HCT116 (cell line): Measurements from ENCODE around the gene KRT78. TPM values are rescaled to one million over a fixed set of nuclear protein-coding genes. Genes with fewer than 3 reads are reported as not detected.

Experiments
- ATAC-seq: fragments of 200-7000 bp; cut with Tn5 transposase; 2 replicates; pipeline ENCODE4 v1.9.1; 2020; ENCODE audit warnings: mild to moderate bottlenecking, moderate library complexity
- BruUV-seq: library from RNA; stranded (reverse); fragments of 400-500 nt; replicated peaks from 2 replicates; lab custom pipeline; 2021; lab: Mats Ljungman, UMichigan
- CTCF ChIA-PET: fragments of 300-600 bp; sonication (Branson Sonifier 250); formaldehyde crosslinking; loops from one replicate; lab custom pipeline; 2021; ENCODE audit warnings: antibody characterized with exemption; lab: Charles Lee
- POLR2A ChIA-PET: fragments of 300-600, 350-600 bp; sonication (Branson Sonifier 250); formaldehyde crosslinking; loops from one replicate; lab custom pipeline; 2021; ENCODE audit warnings: antibody characterized with exemption; lab: Charles Lee
- RAD21 ChIA-PET, 2 experiments: fragments of 300-600 bp; sonication (Branson Sonifier 250); formaldehyde crosslinking; loops; one replicate each; lab custom pipeline; 2023; ENCODE audit warnings: low total read pairs in 2 of 2; ENCODE audit not compliant: uncharacterized antibody in 2 of 2, unreplicated experiment in 2 of 2, low non-redundant PET in 1 of 2; lab: Charles Lee
- DNase-seq: peaks from one replicate; pipeline ENCODE4 v3.0.0-alpha.2; 2010; ENCODE audit warnings: low read depth, low spot score
- H2AFZ ChIP-seq: fragments of 200-600 bp; shearing (Covaris generic), sonication (generic); 2 replicates; pipeline ENCODE4 v1.6.1; 2017; ENCODE audit warnings: low read depth, mixed run types, mixed read lengths, antibody characterized with exemption, low read length; ENCODE audit not compliant: poor library complexity, severe bottlenecking
- H3K27ac ChIP-seq: 2 replicates; pipeline ENCODE4 v1.5.1; 2012; ENCODE audit warnings: low read depth, low read length
- H3K27me3 ChIP-seq: fragments of 200-600 bp; sonication (generic); 2 replicates; pipeline ENCODE4 v1.6.1; 2016; ENCODE audit warnings: mixed run types, low read length, mixed read lengths; ENCODE audit not compliant: insufficient read depth
- H3K36me3 ChIP-seq, 2 experiments: fragments of 200-500 bp in 1 of 2; fragments of 200-600 bp in 1 of 2; sonication (Bioruptor generic) in 1 of 2; sonication (generic) in 1 of 2; 2 replicates each; pipeline versions ENCODE4 v1.5.1 to v1.6.1; 2014 to 2016; ENCODE audit warnings: low read length in 2 of 2, inconsistent platforms in 1 of 2, mixed read lengths in 1 of 2, mixed run types in 1 of 2; ENCODE audit not compliant: insufficient read depth in 2 of 2, control insufficient read depth in 1 of 2
- H3K4me1 ChIP-seq, 2 experiments: fragments of 200-600 bp in 1 of 2; sonication (generic) in 1 of 2; 2 replicates each; pipeline versions ENCODE4 v1.5.1 to v1.6.1; 2012 to 2017; ENCODE audit warnings: low read length in 2 of 2, inconsistent platforms in 1 of 2, mild to moderate bottlenecking in 1 of 2, mixed read lengths in 1 of 2, mixed run types in 1 of 2, moderate library complexity in 1 of 2; ENCODE audit not compliant: insufficient read depth in 2 of 2, control insufficient read depth in 1 of 2
- H3K4me2 ChIP-seq: fragments of 200-600 bp; sonication (generic); 2 replicates; pipeline ENCODE4 v1.6.1; 2017; ENCODE audit warnings: mixed run types, low read length, mixed read lengths
- H3K4me3 ChIP-seq, 2 experiments: fragments of 200-600 bp in 1 of 2; sonication (generic) in 1 of 2; replicated peaks in 1 of 2; 2 replicates each; pipeline ENCODE4 v1.5.1; 2011 to 2016; ENCODE audit warnings: low read length in 2 of 2, control low read depth in 1 of 2, low read depth in 1 of 2, mild to moderate bottlenecking in 1 of 2, mixed read lengths in 1 of 2, mixed run types in 1 of 2
- H3K79me2 ChIP-seq: fragments of 200-600 bp; sonication (generic); 2 replicates; pipeline ENCODE4 v1.6.1; 2017; ENCODE audit warnings: mild to moderate bottlenecking, mixed run types, low read length, moderate library complexity, mixed read lengths; ENCODE audit not compliant: insufficient read depth
- H3K9ac ChIP-seq: fragments of 200-600 bp; sonication (generic); 2 replicates; pipeline ENCODE4 v1.6.1; 2016; ENCODE audit warnings: low read length, mixed read lengths
- H3K9me2 ChIP-seq: fragments of 200-600 bp; sonication (generic), shearing (Covaris generic); 2 replicates; pipeline ENCODE4 v1.6.1; 2017; ENCODE audit warnings: mixed run types, mild to moderate bottlenecking, moderate library complexity; ENCODE audit not compliant: insufficient read depth
- H3K9me3 ChIP-seq, 2 experiments: fragments of 200-500 bp in 1 of 2; fragments of 200-600 bp in 1 of 2; sonication (Bioruptor generic) in 1 of 2; sonication (generic) in 1 of 2; 2 replicates each; pipeline ENCODE4 v1.6.1; 2014 to 2017; ENCODE audit warnings: low read length in 2 of 2, mixed read lengths in 2 of 2, inconsistent platforms in 1 of 2, low read depth in 1 of 2, mild to moderate bottlenecking in 1 of 2, mixed run types in 1 of 2, moderate library complexity in 1 of 2; ENCODE audit not compliant: control insufficient read depth in 1 of 2, insufficient read depth in 1 of 2
- H4K20me1 ChIP-seq: fragments of 200-600 bp; sonication (generic), shearing (Covaris generic); 2 replicates; pipeline ENCODE4 v1.6.1; 2017; ENCODE audit warnings: mixed run types, mild to moderate bottlenecking, moderate library complexity; ENCODE audit not compliant: insufficient read depth
- ATF3 ChIP-seq: IDR thresholded peaks from 2 replicates; pipeline ENCODE4 v1.6.1; 2012
- CBX3 ChIP-seq: IDR thresholded peaks from 2 replicates; pipeline ENCODE4 v1.6.1; 2012; ENCODE audit warnings: low read depth
- CEBPB ChIP-seq: IDR thresholded peaks from 2 replicates; pipeline ENCODE4 v1.6.1; 2012; ENCODE audit warnings: low read depth
- CTCF ChIP-seq, 3 experiments: fragments of 200-600 bp in 1 of 3; sonication (generic) in 1 of 3; IDR thresholded peaks in 2 of 3; conservative IDR thresholded peaks in 1 of 3; 2 replicates each; pipeline ENCODE4 v1.5.1; 2012 to 2017; ENCODE audit warnings: low read depth in 2 of 3, low read length in 2 of 3, antibody characterized with exemption in 1 of 3, borderline replicate concordance in 1 of 3, control low read depth in 1 of 3, mild to moderate bottlenecking in 1 of 3, mixed read lengths in 1 of 3, mixed run types in 1 of 3, moderate library complexity in 1 of 3; ENCODE audit not compliant: insufficient read depth in 1 of 3
- EGR1 ChIP-seq: IDR thresholded peaks from 2 replicates; pipeline ENCODE4 v1.6.1; 2012; ENCODE audit warnings: low read depth
- ELF1 ChIP-seq: IDR thresholded peaks from 2 replicates; pipeline ENCODE4 v1.6.1; 2012; ENCODE audit warnings: low read depth, borderline replicate concordance
- EZH2 ChIP-seq: fragments of 200-600 bp; sonication (generic); IDR thresholded peaks from 2 replicates; pipeline ENCODE4 v1.6.1; 2017; ENCODE audit warnings: antibody characterized with exemption, mixed run types
- FOSL1 ChIP-seq: IDR thresholded peaks from 2 replicates; pipeline ENCODE4 v1.6.1; 2012; ENCODE audit warnings: low read depth
- JUND ChIP-seq: IDR thresholded peaks from 2 replicates; pipeline ENCODE4 v1.6.1; 2012
- POLR2AphosphoS5 ChIP-seq: IDR thresholded peaks from 2 replicates; pipeline ENCODE4 v1.6.1; 2011; ENCODE audit warnings: mild to moderate bottlenecking, low read depth, low read length, moderate library complexity
- RAD21 ChIP-seq: IDR thresholded peaks from 2 replicates; pipeline ENCODE4 v1.6.1; 2012; ENCODE audit warnings: low read depth, mild to moderate bottlenecking
- SIN3A ChIP-seq: IDR thresholded peaks from 2 replicates; pipeline ENCODE4 v1.6.1; 2012; ENCODE audit warnings: low read depth
- SP1 ChIP-seq: IDR thresholded peaks from 2 replicates; pipeline ENCODE4 v1.6.1; 2012; ENCODE audit warnings: low read depth
- YY1 ChIP-seq: IDR thresholded peaks from 2 replicates; pipeline ENCODE4 v1.6.1; 2011; ENCODE audit warnings: low read length, low read depth, moderate library complexity, mild to moderate bottlenecking; ENCODE audit not compliant: insufficient replicate concordance; ENCODE audit errors: extremely low read depth
- ZBTB33 ChIP-seq: IDR thresholded peaks from 2 replicates; pipeline ENCODE4 v1.6.1; 2011; ENCODE audit warnings: mild to moderate bottlenecking, low read length, moderate library complexity; ENCODE audit not compliant: insufficient replicate concordance; ENCODE audit errors: extremely low read depth
- ZFX ChIP-seq: fragments of 450-650 bp; IDR thresholded peaks from 2 replicates; pipeline ENCODE4 v1.6.1; 2017
- ZNF274 ChIP-seq: fragments of 200-500 bp; sonication (Bioruptor generic); IDR thresholded peaks from 2 replicates; pipeline ENCODE4 v1.6.1; 2014; ENCODE audit warnings: mild to moderate bottlenecking, low read depth, low read length, inconsistent platforms
- intact Hi-C: fragments of 100-400 bp; cut with micrococcal nuclease; formaldehyde crosslinking; loops from 2 replicates; pipeline ENCODE4 v1.10.0; 2022
- total RNA-seq: library from RNA; stranded (reverse); gene quantifications from one replicate; pipeline ENCODE4 v1.2.1, GENCODE V29; 2021; ENCODE audit not compliant: unreplicated experiment
- TF ChIP-seq, protein P1 (sequence below): IDR thresholded peaks from 2 replicates; pipeline ENCODE4 v1.6.1; 2012; ENCODE audit warnings: low read depth
- TF ChIP-seq, protein P2 (sequence below): IDR thresholded peaks from 2 replicates; pipeline ENCODE4 v1.6.1; 2012

The KRT78 gene
- total RNA-seq, 1 experiment from 2014 or later, result not detected

- BruUV-seq, result no TSS peak
- H2AFZ ChIP-seq, result no peak overlapping the region
- DNase-seq, result no peak
- no peak overlapping the region for H3K27ac ChIP-seq
- POLR2A ChIA-PET, result no interaction called here
- RAD21 ChIA-PET, result no interaction called here
- H4K20me1 ChIP-seq, result no peaks in the 10 kb centered on the region
- no peaks in the 10 kb centered on the region for H3K9me2 ChIP-seq
- H3K4me3 ChIP-seq, result no peak overlapping the region
- H3K27me3 ChIP-seq, result 0 out of 2 replicates have a peak, but pooled peaks cover 5% of the 10 kb centered on the region
- no peak overlapping the region for H3K4me2 ChIP-seq
- H3K36me3 ChIP-seq, result no peaks in the 10 kb centered on the region
- H3K9me3 ChIP-seq, result no peaks in the 10 kb centered on the region
- intact Hi-C loops, result no loop called here
- no peak for ATAC-seq
- H3K79me2 ChIP-seq, result no peaks in the 10 kb centered on the region
- TF ChIP-seq JUND (no peak), ZFX (no peak), CBX3 (no peak), FOSL1 (no peak), EGR1 (no peak), SP1 (no peak), CEBPB (no peak), YY1 (no peak), ZNF274 (no peak), EZH2 (no peak), ELF1 (no peak), CTCF (IDR thresholded peaks at IDR 0.05 in 2 of 3, conservative IDR thresholded peaks at IDR 0.05 in 1 of 3; ENCODE audit: borderline replicate concordance in 1 of 3, insufficient read depth in 1 of 3, low read depth in 2 of 3, low read length in 2 of 3) (no peak), ZBTB33 (no peak), ATF3 (no peak), RAD21 (no peak), SIN3A (no peak), POLR2AphosphoS5 (no peak)
- TF ChIP-seq, protein P1, sequence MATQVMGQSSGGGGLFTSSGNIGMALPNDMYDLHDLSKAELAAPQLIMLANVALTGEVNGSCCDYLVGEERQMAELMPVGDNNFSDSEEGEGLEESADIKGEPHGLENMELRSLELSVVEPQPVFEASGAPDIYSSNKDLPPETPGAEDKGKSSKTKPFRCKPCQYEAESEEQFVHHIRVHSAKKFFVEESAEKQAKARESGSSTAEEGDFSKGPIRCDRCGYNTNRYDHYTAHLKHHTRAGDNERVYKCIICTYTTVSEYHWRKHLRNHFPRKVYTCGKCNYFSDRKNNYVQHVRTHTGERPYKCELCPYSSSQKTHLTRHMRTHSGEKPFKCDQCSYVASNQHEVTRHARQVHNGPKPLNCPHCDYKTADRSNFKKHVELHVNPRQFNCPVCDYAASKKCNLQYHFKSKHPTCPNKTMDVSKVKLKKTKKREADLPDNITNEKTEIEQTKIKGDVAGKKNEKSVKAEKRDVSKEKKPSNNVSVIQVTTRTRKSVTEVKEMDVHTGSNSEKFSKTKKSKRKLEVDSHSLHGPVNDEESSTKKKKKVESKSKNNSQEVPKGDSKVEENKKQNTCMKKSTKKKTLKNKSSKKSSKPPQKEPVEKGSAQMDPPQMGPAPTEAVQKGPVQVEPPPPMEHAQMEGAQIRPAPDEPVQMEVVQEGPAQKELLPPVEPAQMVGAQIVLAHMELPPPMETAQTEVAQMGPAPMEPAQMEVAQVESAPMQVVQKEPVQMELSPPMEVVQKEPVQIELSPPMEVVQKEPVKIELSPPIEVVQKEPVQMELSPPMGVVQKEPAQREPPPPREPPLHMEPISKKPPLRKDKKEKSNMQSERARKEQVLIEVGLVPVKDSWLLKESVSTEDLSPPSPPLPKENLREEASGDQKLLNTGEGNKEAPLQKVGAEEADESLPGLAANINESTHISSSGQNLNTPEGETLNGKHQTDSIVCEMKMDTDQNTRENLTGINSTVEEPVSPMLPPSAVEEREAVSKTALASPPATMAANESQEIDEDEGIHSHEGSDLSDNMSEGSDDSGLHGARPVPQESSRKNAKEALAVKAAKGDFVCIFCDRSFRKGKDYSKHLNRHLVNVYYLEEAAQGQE, result no peak
- TF ChIP-seq, protein P2, sequence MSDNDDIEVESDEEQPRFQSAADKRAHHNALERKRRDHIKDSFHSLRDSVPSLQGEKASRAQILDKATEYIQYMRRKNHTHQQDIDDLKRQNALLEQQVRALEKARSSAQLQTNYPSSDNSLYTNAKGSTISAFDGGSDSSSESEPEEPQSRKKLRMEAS, result no peak
- TF ChIP-seq, all 23 proteins: peak for 0
- Histone ChIP-seq H3K9ac (no peak overlapping the region), H3K4me1 (peaks cover 0 to 18% of the 10 kb centered on the region in 2 experiments; a peak in 2 of 4 replicates)
- CTCF ChIA-PET, result no interaction called here
Observed at GRCh38 chr12:52835271-52836041, 13.3 kb downstream of the KRT78 start.
